GM18499 (cell line): Measurements from ENCODE around the gene TSPAN14.

Source experiments
- ATAC-seq: cut with Tn5 transposase; IDR thresholded peaks from one replicate; pipeline ENCODE4 v1.9.1; 2021; ENCODE audit warnings: moderate number of reproducible peaks; ENCODE audit not compliant: insufficient read depth, unreplicated experiment

Gene TSPAN14

DNA sequence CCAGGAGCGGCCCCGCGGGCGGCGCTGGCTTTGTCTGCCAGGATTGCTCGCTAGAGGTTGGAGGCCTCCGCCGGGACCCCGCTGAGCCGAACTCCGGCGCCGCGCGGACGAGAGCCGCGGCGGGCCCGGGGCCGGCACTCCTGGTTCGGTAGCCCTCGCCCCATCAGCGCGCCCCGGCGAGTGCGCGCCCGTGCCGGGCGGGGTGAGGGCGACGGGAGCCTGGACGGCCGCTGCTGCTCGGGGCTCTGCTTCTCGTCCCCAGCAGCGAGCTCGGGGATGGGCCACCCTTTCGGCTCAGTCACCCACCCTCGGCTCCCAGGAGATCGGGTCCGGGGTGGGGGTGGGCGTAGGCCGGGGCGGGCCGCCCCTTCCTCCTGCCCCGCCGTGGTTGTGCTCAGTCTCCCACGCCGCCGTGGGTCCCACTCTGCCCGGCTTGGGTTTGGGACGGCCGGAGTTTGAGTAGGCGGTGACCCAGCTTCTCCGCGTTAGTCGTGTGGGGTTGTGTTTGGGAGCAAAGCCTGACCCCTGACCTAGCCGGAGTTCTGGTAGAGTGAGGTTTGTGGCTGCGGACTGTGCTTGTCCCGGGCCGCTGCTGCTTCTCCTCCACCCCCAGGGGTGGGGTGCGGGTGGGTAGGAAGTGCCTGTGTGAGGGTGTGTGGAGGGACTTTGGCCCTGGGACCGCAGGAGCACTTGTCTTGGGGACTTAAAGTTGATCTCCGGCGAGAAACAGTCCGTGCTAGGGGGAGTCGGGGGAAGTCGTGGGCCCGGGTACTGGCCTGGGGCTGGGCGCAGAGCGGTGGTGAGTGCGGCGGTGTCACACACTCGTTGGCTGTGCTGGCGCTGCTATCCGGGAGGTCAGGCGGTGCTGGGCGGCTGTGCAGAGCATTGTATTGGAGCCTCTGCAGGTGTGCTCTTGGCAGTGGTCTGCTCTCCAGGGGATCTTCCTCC, 677 bp downstream of the TSPAN14 start:
- no peak for ATAC-seq

DNA sequence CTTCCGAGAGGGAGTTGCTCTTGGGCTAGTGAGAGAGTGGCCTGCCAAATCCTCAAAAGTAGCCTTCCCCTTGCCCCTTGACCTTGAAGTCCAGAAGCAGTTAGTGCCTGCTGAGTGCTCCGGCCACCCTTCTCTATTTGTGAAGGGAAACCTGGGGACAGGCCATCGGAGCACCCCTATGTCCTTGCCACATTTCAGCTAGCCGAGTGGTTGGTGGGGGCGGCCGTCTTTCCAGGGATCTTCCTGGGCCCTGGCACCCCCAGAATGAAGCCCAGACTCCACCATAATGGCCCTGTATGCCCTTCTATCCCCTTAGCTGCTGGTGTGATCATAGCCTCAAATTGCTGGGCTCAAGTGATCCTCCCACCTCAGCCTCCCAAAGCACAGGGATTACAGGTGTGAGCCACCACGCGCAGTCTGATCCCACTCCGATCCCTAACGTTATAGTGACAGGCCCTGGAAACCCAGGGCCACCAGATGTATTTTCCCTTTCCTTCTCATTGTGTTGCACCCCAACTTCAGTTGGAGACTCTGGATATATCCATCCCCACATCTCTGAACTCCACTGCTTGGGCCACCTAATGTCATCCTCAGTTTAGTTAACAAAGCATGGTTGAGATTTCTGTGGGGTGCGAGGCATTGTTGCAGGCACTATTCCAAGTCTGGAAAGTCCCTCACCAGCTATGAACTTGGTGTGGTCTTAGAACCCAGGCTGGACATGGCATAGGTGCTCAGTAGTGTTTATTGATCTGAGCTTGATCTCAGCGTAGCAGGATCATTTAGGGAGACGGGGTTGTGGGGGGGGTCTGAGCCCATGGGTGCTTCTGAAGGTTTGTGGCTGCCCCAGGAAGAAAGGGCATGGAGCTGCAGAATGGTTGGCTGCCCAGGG, 1.6 kb downstream of the TSPAN14 start:
- no peak for ATAC-seq

- no peak for ATAC-seq
Observed at GRCh38 chr10:80457554-80458262, 3.6 kb downstream of the TSPAN14 start.

- ATAC-seq, result no peak
Observed at GRCh38 chr10:80458263-80458625, 4.1 kb downstream of the TSPAN14 start.

DNA sequence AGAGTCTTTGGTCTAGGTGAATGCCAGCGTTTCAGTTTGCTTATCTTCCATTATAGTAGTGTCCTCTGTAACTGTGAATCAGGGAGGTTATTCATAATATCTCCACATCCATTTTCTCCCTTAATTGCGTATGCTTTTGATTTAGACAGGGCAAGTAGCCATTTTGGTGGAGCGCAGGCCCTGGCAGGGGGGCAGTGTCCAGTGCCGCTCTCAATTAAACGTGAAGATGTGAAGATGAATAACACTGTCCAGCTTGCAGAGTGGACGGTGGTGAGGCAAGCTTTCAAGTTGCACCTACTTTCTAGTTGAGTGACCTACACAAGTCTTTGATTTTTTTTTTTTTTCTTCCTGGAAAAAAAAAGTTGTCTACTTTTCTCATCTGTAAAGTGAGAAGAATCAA, 4.5 kb downstream of the TSPAN14 start:
- ATAC-seq, result no peak

GRCh38 chr10:80459047-80459865, 5.1 kb downstream of the TSPAN14 start:
- peak; percentile 31 for ATAC-seq

DNA sequence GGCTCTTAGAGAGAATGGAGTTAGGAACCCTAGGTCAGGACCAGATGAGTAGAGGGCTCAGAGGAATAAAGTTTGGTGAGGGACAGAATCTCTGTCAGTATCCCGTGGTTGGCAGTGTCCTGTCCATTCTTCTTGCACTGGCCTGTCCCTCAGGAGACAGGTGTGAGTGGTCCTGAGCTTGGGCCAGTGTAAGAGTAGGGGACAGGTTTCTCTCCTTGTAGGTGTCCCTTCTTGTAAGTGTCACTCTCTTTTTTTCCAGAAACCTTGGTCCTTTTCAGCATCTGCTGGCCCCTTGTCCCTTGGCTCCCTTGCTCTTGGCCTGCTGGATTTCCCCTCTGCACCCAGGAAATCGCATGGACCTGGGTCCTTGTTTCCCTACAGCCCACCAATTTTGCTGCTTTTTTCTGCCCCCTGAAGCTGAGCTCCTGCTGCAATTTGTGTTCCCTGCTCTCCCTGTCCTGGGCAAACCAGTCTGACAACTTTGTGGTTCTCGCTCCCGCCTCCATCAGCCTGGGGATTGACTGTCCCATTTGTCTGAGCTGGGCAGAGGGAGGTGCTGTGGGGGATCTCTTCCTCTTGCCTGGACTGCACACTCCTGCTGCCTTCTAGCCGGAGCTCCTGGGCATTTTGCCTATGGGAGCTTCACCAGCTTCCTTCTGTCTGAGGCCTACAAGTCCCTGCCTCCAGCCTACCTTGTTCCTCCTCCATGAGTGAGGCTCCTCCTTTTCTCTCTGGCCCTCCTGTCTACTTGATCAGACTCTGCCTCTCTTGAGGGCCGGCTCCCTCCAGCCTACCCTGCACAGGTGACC, 6.5 kb downstream of the TSPAN14 start:
- no peak for ATAC-seq

- ATAC-seq, result no peak
Observed at GRCh38 chr10:80461208-80462183, 7.4 kb downstream of the TSPAN14 start.

DNA sequence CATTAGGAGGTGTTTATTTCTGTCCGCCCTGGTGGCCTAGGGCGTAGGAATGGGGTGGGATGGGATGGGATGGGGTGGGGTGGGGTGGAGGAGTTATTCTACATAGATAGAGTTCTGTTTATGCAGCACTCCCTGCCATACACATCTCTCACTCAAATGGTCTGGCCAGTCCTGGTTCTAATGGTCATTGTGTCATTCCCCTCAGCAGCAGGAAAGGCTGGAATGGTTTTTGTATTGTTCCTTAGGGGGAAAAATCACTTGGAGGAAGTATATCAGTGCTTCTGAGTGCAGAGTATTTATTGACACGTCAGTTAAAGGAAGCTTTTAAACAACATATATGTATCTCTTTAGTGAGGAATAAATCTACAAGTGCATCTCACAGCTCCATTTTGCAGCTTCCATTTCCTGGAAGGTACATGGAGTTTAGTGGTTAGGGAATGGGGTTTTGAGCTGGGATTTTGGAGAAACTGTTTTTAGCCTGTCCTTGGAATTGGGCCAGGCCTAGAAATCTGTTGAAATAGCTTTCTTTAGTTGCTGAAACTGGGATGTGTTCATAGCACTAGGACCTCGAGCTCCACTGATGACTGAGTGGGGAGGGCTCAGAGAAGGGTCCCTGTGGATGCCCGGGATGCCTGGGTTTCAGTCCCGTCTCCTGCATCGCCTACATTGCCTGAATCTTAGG, 8.3 kb downstream of the TSPAN14 start:
- no peak for ATAC-seq

DNA sequence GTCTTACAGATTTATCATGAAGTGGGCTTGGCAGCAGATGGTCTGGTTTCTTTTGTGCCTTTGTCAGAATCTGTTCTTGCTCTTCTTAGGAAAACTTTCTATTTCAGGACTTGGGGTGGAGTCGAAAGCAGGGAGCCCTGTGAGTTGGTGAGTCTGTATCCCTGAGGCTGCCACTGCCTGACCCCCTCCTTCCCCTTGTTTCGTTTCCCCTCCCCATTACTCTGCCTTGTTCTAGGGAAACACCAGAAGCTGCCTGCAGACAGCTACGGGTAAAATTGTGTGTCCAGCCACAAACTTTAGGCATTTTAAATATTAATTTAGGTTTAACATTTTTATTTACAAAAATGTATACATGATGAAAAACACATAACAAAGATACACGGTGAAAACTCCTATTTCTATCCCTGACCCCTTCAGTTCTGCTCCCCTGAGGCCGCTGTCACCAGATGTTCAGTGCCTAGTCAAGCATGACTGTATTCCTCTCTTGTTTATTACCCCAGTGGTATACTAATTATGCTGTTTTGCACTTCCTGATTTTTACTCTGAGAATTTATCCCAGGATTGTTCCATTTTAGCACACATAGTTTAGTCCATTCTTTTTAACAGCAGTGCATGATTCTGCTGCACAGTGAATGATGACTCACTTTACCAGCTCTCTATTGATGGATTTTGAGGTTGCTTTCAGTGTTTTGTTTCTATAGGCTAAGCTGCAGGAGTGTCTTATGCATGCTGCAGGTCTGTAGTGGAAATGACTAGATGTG, 9.1 kb downstream of the TSPAN14 start:
- no peak for ATAC-seq

DNA sequence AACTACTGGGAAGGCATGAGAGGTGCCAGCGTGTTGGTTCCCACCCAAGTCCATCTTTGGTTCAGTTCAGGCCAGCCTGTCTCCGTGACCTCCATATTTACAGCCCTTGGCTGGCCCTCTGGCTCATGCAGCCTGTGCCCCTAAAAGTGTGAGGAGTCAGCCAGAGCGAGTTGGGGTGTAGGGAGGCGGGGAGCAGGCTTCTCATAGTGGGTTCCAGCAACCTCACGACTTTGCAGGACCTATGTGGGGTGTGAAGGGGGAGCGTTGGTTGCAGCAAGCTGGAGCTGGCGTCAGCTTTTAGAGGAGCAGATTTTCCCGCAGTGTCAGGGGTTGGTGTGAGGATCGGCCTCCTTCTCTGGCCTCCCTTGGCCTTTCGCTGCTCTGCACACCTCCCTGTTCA, 9.8 kb downstream of the TSPAN14 start:
- no peak for ATAC-seq

DNA sequence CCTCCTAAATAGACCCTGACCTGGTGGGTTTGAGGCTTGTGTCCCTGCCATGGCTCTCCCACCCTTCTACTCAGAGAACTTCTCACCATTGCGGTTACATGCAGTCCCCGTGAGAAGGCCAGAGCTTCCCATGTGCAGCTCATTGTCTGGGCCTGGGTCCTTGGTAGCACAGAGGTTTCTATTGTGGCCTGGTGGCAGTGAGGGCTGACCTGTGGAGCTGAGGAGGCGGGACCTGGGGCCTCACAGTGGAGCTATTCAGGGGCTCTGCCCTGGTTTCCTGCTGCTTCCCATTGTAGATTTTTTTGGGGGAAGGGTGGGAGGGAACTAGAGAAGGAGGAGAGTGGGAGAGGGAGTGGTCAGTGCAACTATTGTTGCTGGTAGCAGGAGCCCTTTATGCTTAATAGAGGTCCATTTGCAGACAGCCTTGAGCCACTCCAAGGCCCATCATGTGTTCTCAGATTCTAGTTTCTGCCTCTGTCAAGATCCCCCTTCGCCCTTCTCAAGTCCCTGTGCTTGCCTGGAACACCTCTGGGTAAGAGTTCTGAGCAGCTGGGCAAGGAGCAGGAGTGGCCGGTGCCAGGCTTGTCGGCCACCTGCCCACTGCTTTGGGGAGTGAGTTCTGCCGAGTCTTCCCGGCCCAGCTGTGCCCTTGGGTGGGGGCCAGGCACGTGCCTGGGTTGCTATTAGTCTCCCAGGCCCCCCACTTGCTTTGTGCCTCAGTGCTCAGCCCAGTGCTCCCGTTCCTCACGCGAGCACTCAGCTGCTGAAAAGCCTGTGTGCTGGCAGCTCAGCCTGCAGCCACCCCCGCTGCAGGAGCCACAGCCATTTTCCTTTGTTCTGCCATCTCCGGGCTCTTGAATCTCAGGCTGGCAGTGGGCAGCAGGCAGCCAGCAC, 10.7 kb downstream of the TSPAN14 start:
- no peak for ATAC-seq

DNA sequence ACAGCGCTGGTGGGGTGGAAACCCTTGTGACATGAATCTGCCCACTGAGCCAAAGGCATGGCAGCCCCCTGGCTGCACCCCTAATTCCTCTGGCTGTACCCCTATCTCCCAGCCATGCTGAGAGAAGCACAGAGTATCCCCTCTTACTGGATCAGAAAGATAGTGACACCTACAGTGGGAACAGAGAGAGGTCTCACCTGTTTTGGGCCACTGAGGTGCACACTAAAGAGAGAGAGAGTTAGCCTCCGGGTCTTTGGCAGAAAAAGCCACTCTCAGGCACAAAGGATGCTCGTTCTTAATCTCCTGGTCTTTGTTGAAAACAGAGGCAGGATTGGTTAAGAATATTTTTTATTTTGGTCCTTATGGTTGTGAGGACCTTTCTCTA, 11.3 kb downstream of the TSPAN14 start:
- no peak for ATAC-seq

DNA sequence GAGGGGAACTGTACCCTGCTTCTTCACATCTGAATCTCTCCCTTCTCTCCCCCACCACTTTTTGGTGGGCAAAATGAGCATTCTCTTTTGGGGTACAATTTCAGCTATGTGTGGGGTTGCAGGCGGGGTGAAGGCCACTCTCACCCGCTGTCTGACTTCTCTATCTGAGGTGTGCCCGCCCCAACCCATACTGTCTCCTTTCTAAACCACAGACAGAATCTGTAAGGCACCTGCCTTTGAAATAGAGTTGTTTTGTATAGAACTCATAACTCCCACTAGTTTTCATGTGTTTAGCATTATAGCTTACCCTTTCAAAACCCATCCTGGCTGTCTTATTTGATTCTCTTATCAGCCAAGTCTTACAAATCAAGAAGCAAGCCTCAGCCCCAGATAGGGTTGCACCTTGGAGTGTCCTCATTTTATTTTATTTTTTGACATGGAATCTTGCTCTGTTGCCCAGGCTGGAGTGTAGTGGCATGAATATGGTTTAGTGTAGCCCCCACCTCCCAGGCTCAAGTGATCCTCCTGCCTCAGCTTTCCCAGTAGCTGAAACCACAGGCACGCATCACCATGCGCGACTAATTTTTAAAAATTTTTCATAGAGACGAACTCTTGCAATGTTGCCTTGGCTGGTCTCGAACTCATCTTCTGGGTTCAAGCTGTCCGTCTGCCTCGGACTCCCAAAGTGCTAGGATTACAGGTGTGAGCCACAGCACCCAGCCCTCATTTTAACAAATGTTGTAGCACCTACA, 11.9 kb downstream of the TSPAN14 start:
- ATAC-seq, result no peak

GRCh38 chr10:80466724-80467326, 12.7 kb downstream of the TSPAN14 start:
- ATAC-seq, result no peak
